KMS-11 (cell line): ENCODE results near the gene GRHL1.

Source experiments
- H2AFZ ChIP-seq: fragments of 200-600 bp; sonication (generic); 2 replicates; pipeline ENCODE4 v1.6.1; 2016; ENCODE audit warnings: antibody characterized with exemption, mixed run types, low read depth
- H3K27ac ChIP-seq: fragments of 200-600 bp; sonication (generic); 2 replicates; pipeline ENCODE4 v1.6.1; 2016; ENCODE audit warnings: mild to moderate bottlenecking, mixed run types
- H3K27me3 ChIP-seq: fragments of 200-600 bp; sonication (generic); 2 replicates; pipeline ENCODE4 v1.6.1; 2017; ENCODE audit warnings: mild to moderate bottlenecking, low read depth, mixed run types, moderate library complexity; ENCODE audit not compliant: insufficient read depth
- H3K36me3 ChIP-seq: fragments of 200-600 bp; sonication (generic); 2 replicates; pipeline ENCODE4 v1.6.1; 2017; ENCODE audit warnings: mild to moderate bottlenecking, mixed run types; ENCODE audit not compliant: insufficient read depth
- H3K4me1 ChIP-seq: fragments of 200-600 bp; sonication (generic); 2 replicates; pipeline ENCODE4 v1.6.1; 2016; ENCODE audit warnings: mild to moderate bottlenecking, low read depth, mixed run types; ENCODE audit not compliant: poor library complexity, severe bottlenecking
- H3K4me2 ChIP-seq: fragments of 200-600 bp; sonication (generic); 2 replicates; pipeline ENCODE4 v1.7.0; 2016; ENCODE audit warnings: mild to moderate bottlenecking, mixed run types
- H3K4me3 ChIP-seq: fragments of 200-600 bp; sonication (generic); IDR thresholded peaks from 2 replicates; pipeline ENCODE4 v1.6.1; 2017; ENCODE audit warnings: low read depth, low read length, mixed read lengths; ENCODE audit not compliant: insufficient read depth
- H3K79me2 ChIP-seq: fragments of 200-600 bp; sonication (generic); 2 replicates; pipeline ENCODE4 v1.6.1; 2016; ENCODE audit warnings: low read depth, mixed run types; ENCODE audit not compliant: insufficient read depth
- H3K9ac ChIP-seq: fragments of 200-600 bp; sonication (generic); 2 replicates; pipeline ENCODE4 v1.6.1; 2016; ENCODE audit warnings: mild to moderate bottlenecking, mixed run types
- H4K20me1 ChIP-seq: fragments of 200-600 bp; sonication (generic); 2 replicates; pipeline ENCODE4 v1.6.1; 2016; ENCODE audit warnings: mild to moderate bottlenecking, mixed run types; ENCODE audit not compliant: insufficient read depth
- TF ChIP-seq, protein P1 (sequence below): fragments of 200-600 bp; sonication (generic); conservative IDR thresholded peaks from 2 replicates; pipeline ENCODE4 v1.6.1; 2017; ENCODE audit warnings: low read depth, mild to moderate bottlenecking, antibody characterized with exemption, low read length, moderate library complexity, mixed read lengths

Gene GRHL1

DNA sequence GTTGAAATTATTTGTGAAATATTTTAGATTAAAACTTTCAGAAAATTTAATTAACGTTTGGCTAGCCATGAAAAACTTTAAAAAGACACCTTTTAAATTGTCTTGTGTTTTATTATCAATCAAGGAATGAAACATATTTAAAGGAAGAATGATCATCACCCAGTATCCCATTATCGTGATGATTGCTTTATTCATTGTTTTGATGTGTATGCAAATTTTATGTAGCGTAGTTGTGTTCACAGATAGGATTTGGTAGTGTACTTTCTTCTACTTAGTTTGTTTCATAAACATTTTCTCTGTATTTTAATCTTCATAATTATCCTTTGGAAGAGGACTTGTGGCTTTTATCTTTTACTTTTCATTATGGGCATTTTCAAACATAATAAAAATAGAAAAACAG is 7.8 kb downstream of the GRHL1 start:
- H3K4me2 ChIP-seq = no peak overlapping the region
- H3K27me3 ChIP-seq = no peaks in the 10 kb centered on the region
- H3K36me3 ChIP-seq = no peaks in the 10 kb centered on the region
- no peak overlapping the region for H3K27ac ChIP-seq
- no peak overlapping the region for H3K4me3 ChIP-seq
- H2AFZ ChIP-seq = no peak overlapping the region
- H3K79me2 ChIP-seq = no peaks in the 10 kb centered on the region
- no peak overlapping the region for H3K9ac ChIP-seq
- TF ChIP-seq, protein P1, sequence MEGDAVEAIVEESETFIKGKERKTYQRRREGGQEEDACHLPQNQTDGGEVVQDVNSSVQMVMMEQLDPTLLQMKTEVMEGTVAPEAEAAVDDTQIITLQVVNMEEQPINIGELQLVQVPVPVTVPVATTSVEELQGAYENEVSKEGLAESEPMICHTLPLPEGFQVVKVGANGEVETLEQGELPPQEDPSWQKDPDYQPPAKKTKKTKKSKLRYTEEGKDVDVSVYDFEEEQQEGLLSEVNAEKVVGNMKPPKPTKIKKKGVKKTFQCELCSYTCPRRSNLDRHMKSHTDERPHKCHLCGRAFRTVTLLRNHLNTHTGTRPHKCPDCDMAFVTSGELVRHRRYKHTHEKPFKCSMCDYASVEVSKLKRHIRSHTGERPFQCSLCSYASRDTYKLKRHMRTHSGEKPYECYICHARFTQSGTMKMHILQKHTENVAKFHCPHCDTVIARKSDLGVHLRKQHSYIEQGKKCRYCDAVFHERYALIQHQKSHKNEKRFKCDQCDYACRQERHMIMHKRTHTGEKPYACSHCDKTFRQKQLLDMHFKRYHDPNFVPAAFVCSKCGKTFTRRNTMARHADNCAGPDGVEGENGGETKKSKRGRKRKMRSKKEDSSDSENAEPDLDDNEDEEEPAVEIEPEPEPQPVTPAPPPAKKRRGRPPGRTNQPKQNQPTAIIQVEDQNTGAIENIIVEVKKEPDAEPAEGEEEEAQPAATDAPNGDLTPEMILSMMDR = no peak
- no peaks in the 10 kb centered on the region for H3K4me1 ChIP-seq
- no peaks in the 10 kb centered on the region for H4K20me1 ChIP-seq

GRCh38 chr2:9961013-9961412 is 9.5 kb downstream of the GRHL1 start:
- Histone ChIP-seq H2AFZ (no peak overlapping the region), H4K20me1 (no peaks in the 10 kb centered on the region), H3K4me1 (peaks cover 12% of the 10 kb centered on the region), H3K79me2 (no peaks in the 10 kb centered on the region), H3K4me2 (no peak overlapping the region), H3K9ac (no peak overlapping the region), H3K36me3 (0 out of 2 replicates have a peak, but pooled peaks cover 3% of the 10 kb centered on the region), H3K27ac (no peak overlapping the region), H3K27me3 (no peaks in the 10 kb centered on the region), H3K4me3 (no peak overlapping the region)
- TF ChIP-seq, protein P1 = no peak

GRCh38 chr2:9964334-9964980 is 13.0 kb downstream of the GRHL1 start:
- H2AFZ ChIP-seq = no peak overlapping the region
- no peaks in the 10 kb centered on the region for H3K27me3 ChIP-seq
- H3K4me2 ChIP-seq = no peak overlapping the region
- peaks cover 12% of the 10 kb centered on the region for H3K4me1 ChIP-seq
- no peak overlapping the region for H3K4me3 ChIP-seq
- TF ChIP-seq, protein P1 = no peak
- no peaks in the 10 kb centered on the region for H3K79me2 ChIP-seq
- H3K9ac ChIP-seq = no peak overlapping the region
- no peaks in the 10 kb centered on the region for H4K20me1 ChIP-seq
- H3K27ac ChIP-seq = no peak overlapping the region
- H3K36me3 ChIP-seq = 0 out of 2 replicates have a peak, but pooled peaks cover 3% of the 10 kb centered on the region

DNA sequence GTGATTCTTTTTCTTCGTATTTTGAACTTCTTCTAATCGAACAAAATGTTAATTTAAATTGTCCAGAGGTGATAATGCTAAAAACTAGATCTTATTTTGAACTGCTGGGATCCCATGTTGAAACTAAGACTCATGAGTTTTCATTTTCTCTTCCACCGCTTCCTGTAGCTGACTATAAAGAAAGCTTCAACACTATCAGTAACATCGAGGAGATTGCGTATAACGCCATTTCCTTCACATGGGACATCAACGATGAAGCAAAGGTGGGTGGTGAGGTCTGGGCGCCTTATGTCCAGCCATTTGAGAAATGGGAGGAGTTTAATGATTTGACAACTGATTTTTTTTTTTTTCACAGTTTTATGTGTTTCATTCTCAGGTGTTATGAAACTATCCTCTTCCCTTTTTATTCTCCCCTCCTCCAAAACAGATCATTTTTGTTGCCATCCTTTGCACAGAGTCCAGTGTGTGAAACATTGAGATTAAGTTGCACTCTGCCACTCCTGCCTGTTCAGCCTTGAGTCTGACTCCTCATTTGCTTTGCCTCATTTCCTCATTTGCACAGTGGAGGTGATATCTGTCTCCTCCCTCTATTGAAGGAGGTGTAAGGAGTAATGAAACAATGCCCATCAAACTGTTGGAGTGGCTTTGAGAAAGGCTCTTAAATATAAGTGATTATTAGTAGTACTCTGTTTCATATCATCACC is 13.8 kb downstream of the GRHL1 start:
- H3K9ac ChIP-seq = no peak overlapping the region
- H2AFZ ChIP-seq = no peak overlapping the region

More for the DNA sequence above, 13.8 kb downstream of the GRHL1 start:
- Histone ChIP-seq H3K27me3 (no peaks in the 10 kb centered on the region), H3K4me2 (no peak overlapping the region; the same call in 1 of the 2 replicates), H3K4me1 (peaks cover 12% of the 10 kb centered on the region), H3K4me3 (no peak overlapping the region), H3K27ac (no peak overlapping the region), H3K79me2 (no peaks in the 10 kb centered on the region), H3K36me3 (0 out of 2 replicates have a peak, but pooled peaks cover 3% of the 10 kb centered on the region), H4K20me1 (no peaks in the 10 kb centered on the region)
- TF ChIP-seq, protein P1 = no peak
